NCI-H345 treated with DMSO at 0.1 percent for 48 hours (cell line): ENCODE results near the gene TUBA4A.

Experiments
- DNase-seq: peaks from one replicate; lab custom pipeline; 2025; ENCODE audit not compliant: unreplicated experiment; lab: John Stamatoyannopoulos, UW

The TUBA4A gene

GRCh38 chr2:219244789-219245147 lies 8.9 kb downstream of the TUBA4A start:
- DNase-seq: no peak

GRCh38 chr2:219243291-219243761 lies 10.4 kb downstream of the TUBA4A start:
- DNase-seq: no peak

- no peak for DNase-seq
Observed at GRCh38 chr2:219234331-219234730, 19.4 kb downstream of the TUBA4A start.

- no peak for DNase-seq
Observed at GRCh38 chr2:219230059-219230540, 23.6 kb downstream of the TUBA4A start.

GRCh38 chr2:219229305-219230058 lies 24.2 kb downstream of the TUBA4A start, which contains the start of the genes ANKZF1 and ATG9A:
TSS of gene ANKZF1 (plus strand) at chr2:219229806. CDS start at chr2:219230258, 452 bp downstream.
TSS of gene ATG9A (minus strand) at chr2:219229636. CDS start at chr2:219228024, 1,612 bp downstream.
- peak; percentile 97 for DNase-seq

GRCh38 chr2:219228911-219229304 lies 24.8 kb downstream of the TUBA4A start:
- DNase-seq: no peak

GRCh38 chr2:219228041-219228910 lies 25.4 kb downstream of the TUBA4A start:
- no peak for DNase-seq

GRCh38 chr2:219225350-219225749 lies 28.4 kb downstream of the TUBA4A start:
- no peak for DNase-seq

GRCh38 chr2:219223831-219224610 lies 29.7 kb downstream of the TUBA4A start:
- no peak for DNase-seq

GRCh38 chr2:219221957-219222518 lies 31.7 kb downstream of the TUBA4A start:
- DNase-seq: no peak

- no peak for DNase-seq
Observed at GRCh38 chr2:219220652-219221402, 32.9 kb downstream of the TUBA4A start.

GRCh38 chr2:219219784-219220532 lies 33.8 kb downstream of the TUBA4A start:
- DNase-seq: no peak

- DNase-seq: peak; percentile 90
Observed at GRCh38 chr2:219218732-219219701, 34.7 kb downstream of the TUBA4A start, which contains the start of gene ABCB6. TSS of gene ABCB6 (minus strand) at chr2:219218958. CDS start at chr2:219218673, 285 bp downstream.

- DNase-seq: peak; percentile 34
Observed at GRCh38 chr2:219218217-219218731, 35.4 kb downstream of the TUBA4A start.

- no peak for DNase-seq
Observed at GRCh38 chr2:219216535-219216915, 37.2 kb downstream of the TUBA4A start.

GRCh38 chr2:219215871-219216534 lies 37.7 kb downstream of the TUBA4A start:
- DNase-seq: no peak

GRCh38 chr2:219214786-219215185 lies 38.9 kb downstream of the TUBA4A start:
- no peak for DNase-seq
